PFSK-1 (cell line): ENCODE measurements around the gene ADGB.

ENCODE experiments used
- FOXP2 ChIP-seq: optimal IDR thresholded peaks from 2 replicates; pipeline ENCODE3; 2011; ENCODE audit warnings: borderline replicate concordance, control low read depth, inconsistent platforms; ENCODE audit not compliant: insufficient read depth; ENCODE audit errors: extremely low read length, extremely low read depth
- POLR2AphosphoS5 ChIP-seq: IDR thresholded peaks from 2 replicates; pipeline ENCODE4 v1.6.1; 2012; ENCODE audit warnings: low read depth, mild to moderate bottlenecking, control low read depth, low read length, moderate library complexity
- REST ChIP-seq, 2 experiments: IDR thresholded peaks; 2 replicates each; pipeline versions ENCODE4 v1.6.1 to v1.8.0; 2011 to 2012; ENCODE audit warnings: low read depth in 2 of 2, low read length in 2 of 2, control low read depth in 1 of 2, inconsistent platforms in 1 of 2, mild to moderate bottlenecking in 1 of 2, moderate library complexity in 1 of 2; ENCODE audit not compliant: insufficient read depth in 1 of 2
- SIN3A ChIP-seq: IDR thresholded peaks from 2 replicates; pipeline ENCODE4 v1.6.1; 2012; ENCODE audit warnings: mild to moderate bottlenecking, low read length, moderate library complexity, borderline replicate concordance; ENCODE audit not compliant: insufficient read depth
- TAF1 ChIP-seq: IDR thresholded peaks from 2 replicates; pipeline ENCODE4 v1.6.1; 2012; ENCODE audit warnings: low read length, control low read depth, borderline replicate concordance; ENCODE audit not compliant: insufficient read depth

ADGB gene

GRCh38 chr6:146739696-146740095 lies 140.9 kb downstream of the ADGB start:
- TF ChIP-seq POLR2AphosphoS5 (no peak), TAF1 (no peak), FOXP2 (no peak), REST (IDR thresholded peaks at IDR 0.05; ENCODE audit: insufficient read depth in 1 of 2, low read depth in 2 of 2, low read length in 2 of 2) (no peak), SIN3A (no peak)

- no peak for TF ChIP-seq TAF1
- TF ChIP-seq REST (IDR thresholded peaks at IDR 0.05; ENCODE audit: insufficient read depth in 1 of 2, low read depth in 2 of 2, low read length in 2 of 2), result no peak
- TF ChIP-seq SIN3A, result no peak
- TF ChIP-seq FOXP2, result no peak
- no peak for TF ChIP-seq POLR2AphosphoS5
These were observed 142.8 kb downstream of the ADGB start for GRCh38 chr6:146741609-146742008.

- TF ChIP-seq FOXP2, result no peak
These were observed 154.5 kb downstream of the ADGB start for GRCh38 chr6:146753306-146753705.

GRCh38 chr6:146767632-146768031 lies 168.9 kb downstream of the ADGB start:
- no peak for TF ChIP-seq FOXP2
- no peak for TF ChIP-seq TAF1
- no peak for TF ChIP-seq REST (IDR thresholded peaks at IDR 0.05; ENCODE audit: insufficient read depth in 1 of 2, low read depth in 2 of 2, low read length in 2 of 2)
- TF ChIP-seq POLR2AphosphoS5, result no peak
- no peak for TF ChIP-seq SIN3A

- TF ChIP-seq REST (IDR thresholded peaks at IDR 0.05; ENCODE audit: insufficient read depth in 1 of 2, low read depth in 2 of 2, low read length in 2 of 2) (no peak), TAF1 (no peak), SIN3A (no peak), FOXP2 (no peak), POLR2AphosphoS5 (no peak)
These were observed 169.9 kb downstream of the ADGB start for GRCh38 chr6:146768722-146769121.
